Neural cell (in vitro differentiated cells): Measurements from ENCODE around the gene SUSD2.

Experiments used
- CTCF ChIP-seq: fragments of 450-650 bp; IDR thresholded peaks from 2 replicates; pipeline ENCODE4 v1.5.1; 2014; ENCODE audit warnings: antibody characterized with exemption, mild to moderate bottlenecking, moderate library complexity; ENCODE audit not compliant: poor library complexity, severe bottlenecking
- EZH2 ChIP-seq: fragments of 200-600, 300-800 bp; shearing (Covaris generic), sonication (generic); IDR thresholded peaks from 2 replicates; pipeline ENCODE4 v1.6.1; 2014; ENCODE audit warnings: antibody characterized with exemption, low read length, borderline replicate concordance, mild to moderate bottlenecking; ENCODE audit not compliant: insufficient read depth, poor library complexity, severe bottlenecking
- POLR2AphosphoS5 ChIP-seq: IDR thresholded peaks from 2 replicates; pipeline ENCODE4 v1.6.1; 2012
- RAD21 ChIP-seq: fragments of 450-650 bp; conservative IDR thresholded peaks from 2 replicates; pipeline ENCODE4 v1.6.1; 2014; ENCODE audit warnings: antibody characterized with exemption, mild to moderate bottlenecking, moderate library complexity

GRCh38 chr22:24155627-24156140 lies 25.6 kb upstream of the SUSD2 start:
- TF ChIP-seq EZH2 = no peak
- TF ChIP-seq CTCF = peak; percentile 51
- TF ChIP-seq RAD21 = no peak
- no peak for TF ChIP-seq POLR2AphosphoS5
